Fibroblast of mammary gland (primary cell): ENCODE results near the gene PDE4B.
"Not testable (repeated sequence)": the region's sequence is repeated elsewhere in the genome, so short reads cannot be mapped to it uniquely, and the experiment has no call there.

Experiments used
- DNase-seq: peaks from one replicate; pipeline ENCODE4 v3.0.0-alpha.2; 2010; ENCODE audit warnings: low read depth
- H3K4me3 ChIP-seq: 2 replicates; pipeline ENCODE4 v1.5.1; 2011; ENCODE audit warnings: low read depth, mild to moderate bottlenecking, low read length, moderate library complexity; ENCODE audit not compliant: control insufficient read depth
- CTCF ChIP-seq: conservative IDR thresholded peaks from 2 replicates; pipeline ENCODE4 v1.5.1; 2011; ENCODE audit warnings: low read depth, low read length, inconsistent platforms; ENCODE audit not compliant: control insufficient read depth, insufficient read depth

Gene PDE4B

GRCh38 chr1:66048011-66048410, 255.3 kb downstream of the PDE4B start:
- H3K4me3 ChIP-seq, result no peak overlapping the region
- TF ChIP-seq CTCF, result no peak
- peak; percentile 39 for DNase-seq

GRCh38 chr1:66050123-66050522, 257.4 kb downstream of the PDE4B start:
- DNase-seq, result no peak
- no peak overlapping the region for H3K4me3 ChIP-seq
- TF ChIP-seq CTCF, result no peak

GRCh38 chr1:66050633-66051032, 257.9 kb downstream of the PDE4B start:
- TF ChIP-seq CTCF, result no peak
- no peak overlapping the region for H3K4me3 ChIP-seq
- DNase-seq, result no peak

- no peak overlapping the region for H3K4me3 ChIP-seq
- no peak for TF ChIP-seq CTCF
- no peak for DNase-seq
These were observed 262.4 kb downstream of the PDE4B start for GRCh38 chr1:66055092-66055491.

GRCh38 chr1:66057448-66057847, 264.8 kb downstream of the PDE4B start:
- not testable (repeated sequence) for H3K4me3 ChIP-seq, DNase-seq

- no peak overlapping the region for H3K4me3 ChIP-seq
- TF ChIP-seq CTCF, result no peak
- no peak for DNase-seq
These were observed 265.9 kb downstream of the PDE4B start for GRCh38 chr1:66058558-66058957.

- not testable (repeated sequence) for H3K4me3 ChIP-seq, DNase-seq
These were observed 274.5 kb downstream of the PDE4B start for GRCh38 chr1:66067219-66067618.

GRCh38 chr1:66069976-66070876, 277.5 kb downstream of the PDE4B start:
- no peak for TF ChIP-seq CTCF
- no peak for DNase-seq
- no peak overlapping the region for H3K4me3 ChIP-seq
